ENCODE data around the gene PINK1.

- TF ChIP-seq EZH2phosphoT487 (IDR thresholded peaks at IDR 0.05; ENCODE audit: low read depth, severe bottlenecking, unreplicated experiment) (no peak), CTCF (IDR thresholded peaks at IDR 0.05; ENCODE audit: poor library complexity) (no peak)
Observed at GRCh38 chr1:20683614-20684013, 50.4 kb downstream of the PINK1 start.
